HCT116 (cell line): ENCODE results near the gene SLC6A7. TPM values are rescaled to one million over a fixed set of nuclear protein-coding genes. Genes with fewer than 3 reads are reported as not detected.

Experiments used
- ATAC-seq: fragments of 200-7000 bp; cut with Tn5 transposase; 2 replicates; pipeline ENCODE4 v1.9.1; 2020; ENCODE audit warnings: mild to moderate bottlenecking, moderate library complexity
- BruUV-seq: library from RNA; stranded (reverse); fragments of 400-500 nt; replicated peaks from 2 replicates; lab custom pipeline; 2021; lab: Mats Ljungman, UMichigan
- CTCF ChIA-PET: fragments of 300-600 bp; sonication (Branson Sonifier 250); formaldehyde crosslinking; loops from one replicate; lab custom pipeline; 2021; ENCODE audit warnings: antibody characterized with exemption; lab: Charles Lee
- POLR2A ChIA-PET: fragments of 300-600, 350-600 bp; sonication (Branson Sonifier 250); formaldehyde crosslinking; loops from one replicate; lab custom pipeline; 2021; ENCODE audit warnings: antibody characterized with exemption; lab: Charles Lee
- RAD21 ChIA-PET, 2 experiments: fragments of 300-600 bp; sonication (Branson Sonifier 250); formaldehyde crosslinking; loops; one replicate each; lab custom pipeline; 2023; ENCODE audit warnings: low total read pairs in 2 of 2; ENCODE audit not compliant: uncharacterized antibody in 2 of 2, unreplicated experiment in 2 of 2, low non-redundant PET in 1 of 2; lab: Charles Lee
- DNase-seq: peaks from one replicate; pipeline ENCODE4 v3.0.0-alpha.2; 2010; ENCODE audit warnings: low read depth, low spot score
- H2AFZ ChIP-seq: fragments of 200-600 bp; shearing (Covaris generic), sonication (generic); 2 replicates; pipeline ENCODE4 v1.6.1; 2017; ENCODE audit warnings: low read depth, mixed run types, mixed read lengths, antibody characterized with exemption, low read length; ENCODE audit not compliant: poor library complexity, severe bottlenecking
- H3K27ac ChIP-seq: 2 replicates; pipeline ENCODE4 v1.5.1; 2012; ENCODE audit warnings: low read depth, low read length
- H3K27me3 ChIP-seq: fragments of 200-600 bp; sonication (generic); 2 replicates; pipeline ENCODE4 v1.6.1; 2016; ENCODE audit warnings: mixed run types, low read length, mixed read lengths; ENCODE audit not compliant: insufficient read depth
- H3K36me3 ChIP-seq, 2 experiments: fragments of 200-500 bp in 1 of 2; fragments of 200-600 bp in 1 of 2; sonication (Bioruptor generic) in 1 of 2; sonication (generic) in 1 of 2; 2 replicates each; pipeline versions ENCODE4 v1.5.1 to v1.6.1; 2014 to 2016; ENCODE audit warnings: low read length in 2 of 2, inconsistent platforms in 1 of 2, mixed read lengths in 1 of 2, mixed run types in 1 of 2; ENCODE audit not compliant: insufficient read depth in 2 of 2, control insufficient read depth in 1 of 2
- H3K4me1 ChIP-seq, 2 experiments: fragments of 200-600 bp in 1 of 2; sonication (generic) in 1 of 2; 2 replicates each; pipeline versions ENCODE4 v1.5.1 to v1.6.1; 2012 to 2017; ENCODE audit warnings: low read length in 2 of 2, inconsistent platforms in 1 of 2, mild to moderate bottlenecking in 1 of 2, mixed read lengths in 1 of 2, mixed run types in 1 of 2, moderate library complexity in 1 of 2; ENCODE audit not compliant: insufficient read depth in 2 of 2, control insufficient read depth in 1 of 2
- H3K4me2 ChIP-seq: fragments of 200-600 bp; sonication (generic); 2 replicates; pipeline ENCODE4 v1.6.1; 2017; ENCODE audit warnings: mixed run types, low read length, mixed read lengths
- H3K4me3 ChIP-seq, 2 experiments: fragments of 200-600 bp in 1 of 2; sonication (generic) in 1 of 2; replicated peaks in 1 of 2; 2 replicates each; pipeline ENCODE4 v1.5.1; 2011 to 2016; ENCODE audit warnings: low read length in 2 of 2, control low read depth in 1 of 2, low read depth in 1 of 2, mild to moderate bottlenecking in 1 of 2, mixed read lengths in 1 of 2, mixed run types in 1 of 2
- H3K79me2 ChIP-seq: fragments of 200-600 bp; sonication (generic); 2 replicates; pipeline ENCODE4 v1.6.1; 2017; ENCODE audit warnings: mild to moderate bottlenecking, mixed run types, low read length, moderate library complexity, mixed read lengths; ENCODE audit not compliant: insufficient read depth
- H3K9ac ChIP-seq: fragments of 200-600 bp; sonication (generic); 2 replicates; pipeline ENCODE4 v1.6.1; 2016; ENCODE audit warnings: low read length, mixed read lengths
- H3K9me2 ChIP-seq: fragments of 200-600 bp; sonication (generic), shearing (Covaris generic); 2 replicates; pipeline ENCODE4 v1.6.1; 2017; ENCODE audit warnings: mixed run types, mild to moderate bottlenecking, moderate library complexity; ENCODE audit not compliant: insufficient read depth
- H3K9me3 ChIP-seq, 2 experiments: fragments of 200-500 bp in 1 of 2; fragments of 200-600 bp in 1 of 2; sonication (Bioruptor generic) in 1 of 2; sonication (generic) in 1 of 2; 2 replicates each; pipeline ENCODE4 v1.6.1; 2014 to 2017; ENCODE audit warnings: low read length in 2 of 2, mixed read lengths in 2 of 2, inconsistent platforms in 1 of 2, low read depth in 1 of 2, mild to moderate bottlenecking in 1 of 2, mixed run types in 1 of 2, moderate library complexity in 1 of 2; ENCODE audit not compliant: control insufficient read depth in 1 of 2, insufficient read depth in 1 of 2
- H4K20me1 ChIP-seq: fragments of 200-600 bp; sonication (generic), shearing (Covaris generic); 2 replicates; pipeline ENCODE4 v1.6.1; 2017; ENCODE audit warnings: mixed run types, mild to moderate bottlenecking, moderate library complexity; ENCODE audit not compliant: insufficient read depth
- EGR1 ChIP-seq: IDR thresholded peaks from 2 replicates; pipeline ENCODE4 v1.6.1; 2012; ENCODE audit warnings: low read depth
- ELF1 ChIP-seq: IDR thresholded peaks from 2 replicates; pipeline ENCODE4 v1.6.1; 2012; ENCODE audit warnings: low read depth, borderline replicate concordance
- EZH2 ChIP-seq: fragments of 200-600 bp; sonication (generic); IDR thresholded peaks from 2 replicates; pipeline ENCODE4 v1.6.1; 2017; ENCODE audit warnings: antibody characterized with exemption, mixed run types
- EZH2phosphoT487 ChIP-seq: fragments of 200-600 bp; IDR thresholded peaks from 2 replicates; pipeline ENCODE4 v1.6.1; 2018; ENCODE audit warnings: antibody characterized with exemption, borderline replicate concordance
- POLR2A ChIP-seq: IDR thresholded peaks from 2 replicates; pipeline ENCODE4 v1.7.0; 2011; ENCODE audit warnings: borderline replicate concordance; ENCODE audit not compliant: insufficient read depth, insufficient read length; ENCODE audit errors: extremely low read depth
- RAD21 ChIP-seq: IDR thresholded peaks from 2 replicates; pipeline ENCODE4 v1.6.1; 2012; ENCODE audit warnings: low read depth, mild to moderate bottlenecking
- SRF ChIP-seq: IDR thresholded peaks from 2 replicates; pipeline ENCODE4 v1.6.1; 2012; ENCODE audit warnings: low read depth
- TCF7L2 ChIP-seq: IDR thresholded peaks from 2 replicates; pipeline ENCODE4 v1.7.0; 2011; ENCODE audit warnings: borderline replicate concordance, inconsistent platforms; ENCODE audit not compliant: insufficient read depth, insufficient read length; ENCODE audit errors: extremely low read depth
- YY1 ChIP-seq: IDR thresholded peaks from 2 replicates; pipeline ENCODE4 v1.6.1; 2011; ENCODE audit warnings: low read length, low read depth, moderate library complexity, mild to moderate bottlenecking; ENCODE audit not compliant: insufficient replicate concordance; ENCODE audit errors: extremely low read depth
- intact Hi-C: fragments of 100-400 bp; cut with micrococcal nuclease; formaldehyde crosslinking; loops from 2 replicates; pipeline ENCODE4 v1.10.0; 2022
- total RNA-seq: library from RNA; stranded (reverse); gene quantifications from one replicate; pipeline ENCODE4 v1.2.1, GENCODE V29; 2021; ENCODE audit not compliant: unreplicated experiment
- TF ChIP-seq, protein P1 (sequence below): IDR thresholded peaks from 2 replicates; pipeline ENCODE4 v1.6.1; 2012; ENCODE audit warnings: low read depth
- TF ChIP-seq, protein P2 (sequence below): IDR thresholded peaks from 2 replicates; pipeline ENCODE4 v1.6.1; 2012

SLC6A7 gene
- total RNA-seq, 1 experiment from 2014 or later: not detected

DNA sequence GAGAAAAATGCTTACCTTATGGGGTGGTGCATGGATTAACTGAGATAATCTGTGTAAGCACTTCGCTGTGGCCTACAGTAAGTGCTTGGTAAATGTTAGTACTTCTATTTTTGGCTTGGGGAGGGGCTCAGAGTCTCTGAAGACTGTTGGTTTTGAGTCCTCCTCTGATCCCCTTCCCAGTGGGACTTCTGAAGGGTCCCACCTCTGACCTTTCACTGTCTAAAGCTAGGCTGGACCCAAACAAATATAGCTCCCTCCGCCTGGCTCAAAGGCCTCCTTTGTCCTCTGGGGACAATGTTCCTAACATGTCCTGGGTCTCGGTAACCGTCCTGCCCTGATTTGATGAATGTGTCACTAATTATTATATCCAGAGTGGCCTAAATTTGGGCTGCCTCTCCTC is 64.9 kb downstream of the SLC6A7 start:
- Histone ChIP-seq H3K27ac (no peak overlapping the region), H2AFZ (no peak overlapping the region), H3K4me1 (no peaks in the 10 kb centered on the region), H3K36me3 (no peaks in the 10 kb centered on the region), H3K79me2 (no peaks in the 10 kb centered on the region), H3K4me2 (no peak overlapping the region), H3K9ac (no peak overlapping the region), H4K20me1 (no peaks in the 10 kb centered on the region), H3K4me3 (no peak overlapping the region), H3K9me2 (no peaks in the 10 kb centered on the region), H3K27me3 (no peaks in the 10 kb centered on the region), H3K9me3 (no peaks in the 10 kb centered on the region)
- TF ChIP-seq EGR1 (no peak), YY1 (no peak), EZH2 (no peak), ELF1 (no peak), SRF (no peak), RAD21 (no peak), TCF7L2 (no peak), EZH2phosphoT487 (no peak), POLR2A (no peak)
- TF ChIP-seq, protein P1, sequence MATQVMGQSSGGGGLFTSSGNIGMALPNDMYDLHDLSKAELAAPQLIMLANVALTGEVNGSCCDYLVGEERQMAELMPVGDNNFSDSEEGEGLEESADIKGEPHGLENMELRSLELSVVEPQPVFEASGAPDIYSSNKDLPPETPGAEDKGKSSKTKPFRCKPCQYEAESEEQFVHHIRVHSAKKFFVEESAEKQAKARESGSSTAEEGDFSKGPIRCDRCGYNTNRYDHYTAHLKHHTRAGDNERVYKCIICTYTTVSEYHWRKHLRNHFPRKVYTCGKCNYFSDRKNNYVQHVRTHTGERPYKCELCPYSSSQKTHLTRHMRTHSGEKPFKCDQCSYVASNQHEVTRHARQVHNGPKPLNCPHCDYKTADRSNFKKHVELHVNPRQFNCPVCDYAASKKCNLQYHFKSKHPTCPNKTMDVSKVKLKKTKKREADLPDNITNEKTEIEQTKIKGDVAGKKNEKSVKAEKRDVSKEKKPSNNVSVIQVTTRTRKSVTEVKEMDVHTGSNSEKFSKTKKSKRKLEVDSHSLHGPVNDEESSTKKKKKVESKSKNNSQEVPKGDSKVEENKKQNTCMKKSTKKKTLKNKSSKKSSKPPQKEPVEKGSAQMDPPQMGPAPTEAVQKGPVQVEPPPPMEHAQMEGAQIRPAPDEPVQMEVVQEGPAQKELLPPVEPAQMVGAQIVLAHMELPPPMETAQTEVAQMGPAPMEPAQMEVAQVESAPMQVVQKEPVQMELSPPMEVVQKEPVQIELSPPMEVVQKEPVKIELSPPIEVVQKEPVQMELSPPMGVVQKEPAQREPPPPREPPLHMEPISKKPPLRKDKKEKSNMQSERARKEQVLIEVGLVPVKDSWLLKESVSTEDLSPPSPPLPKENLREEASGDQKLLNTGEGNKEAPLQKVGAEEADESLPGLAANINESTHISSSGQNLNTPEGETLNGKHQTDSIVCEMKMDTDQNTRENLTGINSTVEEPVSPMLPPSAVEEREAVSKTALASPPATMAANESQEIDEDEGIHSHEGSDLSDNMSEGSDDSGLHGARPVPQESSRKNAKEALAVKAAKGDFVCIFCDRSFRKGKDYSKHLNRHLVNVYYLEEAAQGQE: no peak
- TF ChIP-seq, protein P2, sequence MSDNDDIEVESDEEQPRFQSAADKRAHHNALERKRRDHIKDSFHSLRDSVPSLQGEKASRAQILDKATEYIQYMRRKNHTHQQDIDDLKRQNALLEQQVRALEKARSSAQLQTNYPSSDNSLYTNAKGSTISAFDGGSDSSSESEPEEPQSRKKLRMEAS: no peak
- CTCF ChIA-PET: no interaction called here
- no peak for ATAC-seq
- DNase-seq: no peak
- POLR2A ChIA-PET: no interaction called here
- intact Hi-C loops: no loop called here
- RAD21 ChIA-PET: no interaction called here
- no TSS peak for BruUV-seq
